GM21825 (cell line): ENCODE data around the gene NFKBIA.
"Not testable (repeated sequence)": the region's sequence is repeated elsewhere in the genome, so short reads cannot be mapped to it uniquely, and the experiment has no call there.

ENCODE experiments used
- ATAC-seq: cut with Tn5 transposase; IDR thresholded peaks from one replicate; pipeline ENCODE4 v1.9.1; 2021; ENCODE audit warnings: mild to moderate bottlenecking, moderate library complexity; ENCODE audit not compliant: unreplicated experiment

NFKBIA gene

GRCh38 chr14:35369701-35370191 is 34.8 kb downstream of the NFKBIA start:
- no peak for ATAC-seq

GRCh38 chr14:35368583-35369392 is 35.8 kb downstream of the NFKBIA start:
- no peak for ATAC-seq

DNA sequence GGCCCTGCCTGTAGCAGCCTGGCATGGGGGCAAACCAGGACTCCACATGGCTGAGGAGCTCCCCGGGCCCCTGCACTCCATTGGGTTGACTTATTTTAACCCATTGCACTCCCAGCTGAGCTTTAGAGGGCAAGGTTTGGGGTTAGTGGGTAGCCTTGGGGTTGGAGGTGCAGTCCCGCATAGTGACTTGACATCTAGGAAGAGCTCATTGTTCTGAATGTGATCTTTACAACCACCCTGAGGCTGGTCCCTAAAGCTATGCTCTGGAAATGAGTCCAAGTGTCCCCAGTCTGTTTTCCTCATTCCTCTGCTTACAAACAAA is 36.4 kb downstream of the NFKBIA start:
- no peak for ATAC-seq

DNA sequence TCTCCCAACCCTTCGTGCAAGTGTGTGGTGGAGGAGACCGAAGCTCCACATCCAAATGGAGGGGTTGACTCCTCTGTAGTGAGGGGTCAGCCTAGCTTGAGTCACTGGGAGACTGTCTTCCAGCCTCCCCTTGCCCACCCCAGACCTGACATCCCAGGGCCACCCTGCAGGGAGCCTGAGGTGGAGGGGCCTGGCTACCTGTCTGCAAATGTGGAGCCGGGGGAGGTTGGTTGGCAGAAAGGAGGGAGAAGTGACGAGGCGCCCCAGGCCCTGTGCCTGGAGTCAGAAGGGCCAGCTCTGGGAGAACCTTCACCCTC is 37.5 kb downstream of the NFKBIA start:
- ATAC-seq, result no peak

DNA sequence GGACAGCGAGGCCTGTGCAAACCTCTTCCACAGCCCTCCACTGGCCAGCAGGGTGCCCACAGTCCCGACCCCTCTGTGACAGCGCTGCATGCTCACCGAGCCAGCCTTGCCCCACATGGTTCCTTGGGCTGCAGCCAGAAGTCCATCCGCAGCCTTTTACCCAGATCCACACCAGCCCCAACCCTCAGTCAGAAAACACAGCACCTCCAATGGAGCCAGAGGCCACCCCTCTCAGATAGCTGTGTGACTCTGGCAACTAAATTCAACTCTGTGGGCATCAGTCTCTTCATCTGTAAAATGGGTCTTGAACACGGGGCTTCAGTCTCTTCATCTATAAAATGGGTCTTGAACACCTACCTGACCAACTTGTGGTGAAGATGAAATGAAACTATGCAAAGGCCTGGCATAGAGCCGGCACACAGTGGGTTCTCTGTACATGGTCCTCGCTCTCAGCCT is 38.0 kb downstream of the NFKBIA start:
- no peak for ATAC-seq

DNA sequence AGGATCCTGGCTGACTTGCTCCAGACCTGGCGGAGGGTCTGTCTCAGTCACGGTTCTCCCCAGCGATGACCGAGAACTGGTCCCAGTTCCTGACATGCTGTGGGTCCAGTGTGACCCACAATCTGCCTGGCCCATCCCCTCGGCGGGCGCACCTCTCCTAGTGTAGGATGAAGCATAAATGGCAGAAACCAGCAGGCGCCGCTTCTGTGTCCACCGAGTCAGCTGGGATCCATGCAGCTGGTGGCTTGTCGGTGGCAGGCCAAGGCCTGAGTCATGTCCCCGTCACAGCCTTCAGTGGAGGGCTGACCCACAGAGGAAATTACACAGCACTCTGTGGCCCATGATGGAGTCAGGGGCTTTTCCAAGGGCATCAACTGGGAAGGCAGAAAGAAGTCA is 38.5 kb downstream of the NFKBIA start:
- no peak for ATAC-seq

DNA sequence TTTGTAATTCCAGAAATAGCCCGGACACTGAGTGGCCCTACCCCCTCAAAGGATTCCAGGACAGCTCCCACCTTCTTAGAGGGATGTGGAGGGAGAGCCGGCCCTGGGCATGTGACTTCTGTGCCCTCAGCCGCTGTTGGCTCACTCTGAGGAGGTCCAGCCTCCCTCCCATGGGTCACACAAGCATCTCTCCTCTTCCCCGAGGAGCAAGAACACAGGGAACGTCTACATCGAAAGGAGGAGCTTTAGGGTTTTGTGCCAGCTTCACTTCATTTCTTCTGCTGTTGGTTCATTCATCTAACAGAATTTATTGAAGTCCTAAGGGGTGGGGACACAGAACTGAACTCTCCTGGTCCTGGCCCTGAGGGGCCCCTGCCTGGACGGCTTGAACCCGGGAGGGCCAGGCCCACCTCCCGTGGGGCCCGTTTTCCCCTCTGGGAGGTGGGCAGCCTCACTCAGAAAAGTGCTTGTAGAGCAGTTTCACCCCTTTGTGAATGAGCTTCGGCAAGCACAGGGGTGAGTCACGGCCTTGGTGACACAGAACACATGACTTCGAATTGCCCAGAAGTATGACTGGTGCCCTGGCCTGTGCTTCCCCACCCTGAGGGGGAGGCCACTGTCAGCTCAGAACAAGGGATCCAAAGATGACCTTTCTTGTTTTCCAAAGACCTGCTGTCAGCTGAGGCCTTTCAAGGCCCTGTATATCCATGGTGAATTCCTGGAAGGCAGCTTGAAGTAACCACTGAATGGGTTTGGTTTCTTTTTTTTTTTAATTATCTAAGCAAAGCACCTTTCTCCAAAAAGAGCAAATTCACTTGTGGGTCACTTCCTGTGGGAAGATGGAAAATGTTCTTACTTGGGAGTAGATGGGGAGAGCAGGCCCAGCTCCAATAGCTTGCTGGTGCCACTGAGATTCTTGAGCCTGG is 39.2 kb downstream of the NFKBIA start:
- ATAC-seq, result no peak

- ATAC-seq, result no peak
Measured at GRCh38 chr14:35362911-35363374, 41.6 kb downstream of the NFKBIA start.

DNA sequence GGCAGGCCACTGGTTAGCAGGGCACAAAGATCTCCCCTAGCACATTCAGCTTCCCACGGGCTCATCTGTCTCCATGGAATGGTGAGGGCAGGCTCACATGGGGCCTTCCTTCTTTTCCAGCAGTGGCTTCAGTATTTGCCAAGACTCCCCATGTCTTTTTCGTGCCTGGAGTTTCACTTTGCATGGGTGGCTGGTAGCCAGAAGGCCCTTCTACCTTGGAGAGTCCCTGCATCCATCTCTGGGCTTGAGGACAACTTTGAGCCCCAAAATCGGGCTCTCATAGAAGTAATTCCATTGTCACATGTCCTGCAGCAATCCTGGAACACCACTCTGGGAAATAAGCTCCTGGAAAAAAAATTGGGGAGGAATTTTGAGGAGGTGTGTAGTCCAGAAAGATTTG is 42.1 kb downstream of the NFKBIA start:
- ATAC-seq, result no peak

GRCh38 chr14:35361141-35361480 is 43.4 kb downstream of the NFKBIA start:
- ATAC-seq, result no peak

DNA sequence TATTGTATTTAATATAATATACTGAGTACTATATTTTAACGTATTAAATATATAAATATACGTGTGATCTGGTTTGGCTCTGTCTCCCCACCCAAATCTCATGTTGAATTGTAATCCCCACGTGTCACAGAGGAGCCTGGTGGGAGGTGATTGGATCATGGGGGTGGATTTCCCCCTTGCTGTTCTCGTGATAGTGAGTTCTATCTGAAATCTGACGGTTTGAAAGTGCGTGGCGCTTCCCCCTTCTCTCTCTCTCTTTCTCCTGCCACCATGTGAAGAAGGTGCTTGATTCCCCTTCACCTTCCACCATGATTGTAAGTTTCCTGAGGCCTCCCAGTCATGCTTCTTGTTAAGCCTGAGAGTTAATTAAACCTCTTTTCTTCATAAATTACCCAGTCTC is 44.9 kb downstream of the NFKBIA start:
- not testable (repeated sequence) for ATAC-seq

DNA sequence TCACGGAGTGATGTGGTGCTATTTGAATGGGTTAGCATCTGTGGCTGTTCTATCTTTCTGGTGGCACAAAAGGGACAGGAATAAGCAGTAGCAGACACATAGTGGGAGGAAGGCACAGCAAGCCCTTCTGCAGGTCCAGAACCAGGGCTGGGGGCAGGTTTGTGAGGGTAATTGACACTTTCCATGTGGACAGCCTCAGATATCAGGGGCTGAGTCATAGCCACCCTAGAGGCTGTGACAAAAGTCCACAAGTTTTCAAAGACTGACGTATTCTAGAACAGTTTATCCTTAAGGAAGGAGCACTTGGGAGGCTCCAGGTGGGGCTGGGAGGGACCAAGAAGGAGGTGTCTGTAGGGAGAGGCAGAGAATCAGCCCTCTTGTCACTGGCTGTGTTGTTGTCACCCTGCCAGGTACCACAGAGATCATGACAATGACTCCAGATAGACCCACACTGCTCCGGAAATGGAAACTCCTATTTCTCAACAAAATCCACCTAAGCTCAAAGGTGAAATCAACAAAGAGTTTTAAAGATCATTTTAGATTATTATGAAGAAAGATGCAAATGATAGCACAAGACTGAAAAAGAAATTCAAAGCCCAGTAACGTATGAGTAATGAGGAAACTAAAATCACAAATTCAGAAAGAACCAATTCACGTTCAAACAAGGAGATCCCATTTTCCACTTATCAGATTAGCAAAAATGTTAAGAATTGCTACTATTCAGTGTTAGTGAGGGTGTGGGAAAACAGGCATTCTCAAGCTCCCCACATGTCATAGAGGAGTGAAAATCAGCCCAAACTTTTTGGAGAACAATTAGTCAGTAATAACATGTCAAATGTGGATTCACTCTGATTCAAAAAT is 48.3 kb downstream of the NFKBIA start:
- no peak for ATAC-seq

DNA sequence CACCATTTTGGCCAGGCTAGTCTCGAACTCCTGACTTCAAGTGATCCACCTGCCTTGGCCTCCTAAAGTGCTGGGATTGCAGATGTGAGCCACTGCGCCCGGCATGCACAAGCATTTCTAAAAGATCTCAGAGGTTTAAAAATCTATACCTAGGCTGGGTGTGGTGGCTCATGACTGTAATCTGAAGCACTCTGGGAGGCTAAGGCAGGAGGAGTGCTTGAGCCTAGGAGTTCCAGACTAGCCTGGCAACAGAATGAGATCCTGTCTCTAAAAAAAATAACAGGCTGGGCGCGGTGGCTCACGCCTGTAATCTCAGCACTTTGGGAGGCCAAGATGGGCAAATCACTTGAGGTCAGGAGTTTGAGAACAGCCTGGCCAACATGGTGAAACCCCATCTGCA is 49.3 kb downstream of the NFKBIA start:
- ATAC-seq, result not testable (repeated sequence)

GRCh38 chr14:35353409-35354172 is 51.0 kb downstream of the NFKBIA start:
- ATAC-seq, result no peak

GRCh38 chr14:35352274-35353233 is 52.0 kb downstream of the NFKBIA start:
- no peak for ATAC-seq

DNA sequence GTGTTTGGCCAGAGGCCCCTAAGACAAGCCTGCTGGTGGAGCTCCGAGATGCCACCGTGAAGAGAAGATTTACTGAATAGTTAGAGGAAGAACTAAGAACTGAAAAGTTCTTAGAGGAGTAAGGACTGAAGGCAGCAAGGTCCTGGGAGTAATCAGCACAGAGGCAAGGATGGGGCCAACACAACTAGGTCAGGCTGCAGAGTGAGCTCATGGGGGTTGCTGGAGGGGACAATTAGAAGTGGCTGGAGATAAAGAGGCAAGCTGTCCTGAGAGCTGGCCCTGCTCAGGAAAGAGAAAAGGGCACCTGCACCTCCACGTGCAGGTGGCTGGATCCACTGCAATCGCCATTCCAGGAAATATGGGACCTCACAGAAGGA is 52.7 kb downstream of the NFKBIA start:
- ATAC-seq, result no peak
